HFFc6 (cell line): ENCODE measurements around the gene KCNMA1. TPM values are rescaled to one million over a fixed set of nuclear protein-coding genes. Genes with fewer than 3 reads are reported as not detected.

Experiments
- DNase-seq: peaks from one replicate; pipeline ENCODE4 v3.0.0-alpha.2; 2018
- H3K27ac Mint-ChIP-seq: 2 replicates; pipeline ENCODE4 v1.8.0; 2020; ENCODE audit warnings: mild to moderate bottlenecking, mixed read lengths
- H3K27me3 Mint-ChIP-seq: 2 replicates; pipeline ENCODE4 v1.8.0; 2021; ENCODE audit warnings: mild to moderate bottlenecking, moderate library complexity, mixed read lengths; ENCODE audit not compliant: insufficient read depth
- H3K36me3 Mint-ChIP-seq: 2 replicates; pipeline ENCODE4 v1.8.0; 2021; ENCODE audit warnings: low read depth, mixed read lengths
- H3K4me1 Mint-ChIP-seq: 2 replicates; pipeline ENCODE4 v1.8.0; 2020; ENCODE audit warnings: low read depth, mixed read lengths
- H3K4me3 Mint-ChIP-seq: 2 replicates; pipeline ENCODE4 v1.8.0; 2020; ENCODE audit warnings: mild to moderate bottlenecking, moderate library complexity, mixed read lengths
- H3K9me3 Mint-ChIP-seq: 2 replicates; pipeline ENCODE4 v1.8.0; 2020; ENCODE audit warnings: mild to moderate bottlenecking, mixed read lengths
- CTCF ChIP-seq: fragments of 200-600 bp; sonication (generic); IDR thresholded peaks from 2 replicates; pipeline ENCODE4 v1.5.0; 2021; ENCODE audit warnings: antibody characterized with exemption, mild to moderate bottlenecking
- total RNA-seq, 6 experiments: library from RNA; stranded (reverse); fragmentation: NEBNext Ultra II Directional; extraction: Animal tissue kit (Norgen Biotek cat#: 25700); gene quantifications; 2 replicates in 1 of 6; 3 replicates in 5 of 6; pipeline ENCODE4 v1.2.3, GENCODE V29; 2021

KCNMA1 gene
- total RNA-seq, 6 experiments from 2014 or later = 87.1 to 191 (median 93.5) TPM

DNA sequence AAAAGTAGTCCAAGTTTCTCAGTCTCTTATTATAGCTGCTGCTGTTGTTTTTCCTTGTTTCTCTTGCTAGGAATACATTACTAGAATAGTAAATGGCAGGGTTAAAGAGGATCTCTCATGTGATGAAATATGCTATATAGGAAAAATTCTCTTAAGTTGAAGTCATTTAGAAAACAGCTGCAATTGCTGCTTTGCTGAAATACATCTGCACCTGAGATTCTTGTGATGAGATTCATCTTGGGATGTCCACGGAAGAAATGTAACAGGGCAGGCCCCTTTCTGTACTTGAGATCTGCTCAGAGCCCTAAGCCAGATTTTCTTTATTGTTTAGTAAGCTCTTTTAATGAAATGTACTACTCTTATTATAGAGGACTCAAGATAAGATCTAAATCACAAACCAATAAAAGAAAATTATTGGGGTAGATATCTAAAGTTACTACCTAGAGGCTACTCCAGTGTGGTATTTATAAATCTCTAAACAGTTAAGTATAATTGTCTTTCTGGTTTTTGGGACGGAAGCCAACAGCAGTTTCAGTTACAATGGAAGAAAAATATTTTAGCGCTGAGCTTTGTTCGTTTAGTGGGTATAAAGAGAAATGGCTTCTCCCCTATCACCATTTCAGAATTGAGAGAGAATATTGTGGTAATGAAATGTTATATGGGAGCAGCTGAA is 701.5 kb downstream of the KCNMA1 start:
- no peak overlapping the region for H3K4me3 Mint-ChIP-seq
- no peak for DNase-seq
- H3K4me1 Mint-ChIP-seq = no peaks in the 10 kb centered on the region
- no peaks in the 10 kb centered on the region; the same call in 1 of the 2 replicates for H3K27me3 Mint-ChIP-seq
- no peak overlapping the region for H3K27ac Mint-ChIP-seq
- H3K9me3 Mint-ChIP-seq = no peaks in the 10 kb centered on the region
- peaks cover 17% of the 10 kb centered on the region for H3K36me3 Mint-ChIP-seq
- TF ChIP-seq CTCF = no peak

DNA sequence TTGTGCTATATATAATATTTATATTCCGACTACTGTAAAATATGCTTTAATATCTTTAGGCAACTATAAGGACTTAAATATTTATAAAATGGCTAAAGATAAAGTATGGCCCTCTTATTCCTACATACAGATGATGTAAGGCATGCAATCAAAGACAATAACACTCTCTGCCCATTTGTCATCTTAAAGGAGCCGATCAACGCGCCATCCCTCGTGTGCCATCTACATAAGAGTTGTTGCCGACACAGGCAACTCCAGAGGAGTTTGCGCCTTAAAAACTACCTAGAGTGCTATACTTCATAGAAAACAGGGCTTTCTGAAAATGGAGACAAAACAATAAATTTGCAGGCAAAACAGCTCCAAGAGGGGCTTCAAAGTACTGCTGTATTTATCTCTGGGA is 709.0 kb downstream of the KCNMA1 start:
- H3K27me3 Mint-ChIP-seq = no peaks in the 10 kb centered on the region

DNA sequence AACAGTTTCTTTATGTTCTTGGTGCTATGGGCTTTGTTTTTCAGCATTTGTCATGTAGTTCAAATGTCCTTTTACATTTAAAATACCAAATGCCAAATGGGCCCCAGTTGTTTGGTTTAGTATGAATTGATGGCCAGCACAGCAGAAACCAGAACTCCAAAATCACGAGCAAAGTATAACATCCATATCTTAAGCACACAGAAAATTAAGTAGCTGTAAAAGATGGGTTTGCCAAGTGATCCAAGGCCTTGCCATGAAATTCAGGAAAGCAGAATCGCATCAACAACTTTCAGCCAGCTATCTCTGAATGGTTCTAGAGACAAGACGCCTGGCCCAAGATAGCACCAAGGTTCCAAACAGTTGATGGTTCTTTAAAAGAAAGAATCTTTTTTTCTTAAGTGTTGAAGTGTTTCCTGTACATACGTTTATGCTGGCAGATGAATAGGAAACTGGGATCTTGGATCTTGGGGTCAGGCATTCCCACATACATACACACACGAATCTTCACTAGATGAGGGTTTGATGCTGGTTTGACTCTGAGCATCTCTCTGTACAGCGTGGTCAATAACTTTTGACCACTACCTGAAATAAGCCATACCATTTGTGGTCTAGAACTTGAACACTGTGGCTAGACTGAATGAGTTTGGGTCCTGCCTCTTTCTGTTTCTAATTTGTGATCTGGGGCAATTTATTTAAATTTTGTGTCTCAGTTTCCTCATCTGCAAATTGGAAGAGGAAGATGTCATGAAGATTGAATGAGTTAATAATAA is 711.8 kb downstream of the KCNMA1 start:
- Mint-ChIP-seq H3K36me3 (peaks cover 2% of the 10 kb centered on the region; the same call in 1 of the 2 replicates), H3K4me3 (no peak overlapping the region)
- TF ChIP-seq CTCF = no peak

More for the DNA sequence above, 709.0 kb downstream of the KCNMA1 start:
- H3K4me3 Mint-ChIP-seq = no peak overlapping the region
- H3K9me3 Mint-ChIP-seq = no peaks in the 10 kb centered on the region
- no peak overlapping the region for H3K27ac Mint-ChIP-seq
- peaks cover 6% of the 10 kb centered on the region; the same call in 1 of the 2 replicates for H3K36me3 Mint-ChIP-seq
- no peaks in the 10 kb centered on the region for H3K4me1 Mint-ChIP-seq
- no peak for TF ChIP-seq CTCF
- no peak for DNase-seq

DNA sequence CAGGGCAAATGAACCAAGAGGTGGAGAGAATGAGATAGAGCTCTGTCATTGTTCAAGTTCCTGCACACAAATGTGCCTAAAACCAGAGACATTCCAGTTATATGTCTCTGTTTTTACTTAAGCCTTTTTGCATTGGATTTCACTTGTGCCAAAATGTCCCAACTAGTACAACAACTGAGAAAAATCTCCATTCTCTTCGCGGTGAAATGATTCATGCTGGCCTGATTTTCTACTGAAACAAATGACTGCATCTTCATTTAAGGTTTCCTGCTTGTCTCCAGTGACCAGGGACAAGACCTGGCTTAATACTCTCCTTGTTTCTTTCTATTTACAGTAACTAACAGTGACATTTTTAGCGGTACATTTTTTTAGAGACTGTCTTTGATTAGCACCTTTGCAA is 714.9 kb downstream of the KCNMA1 start:
- Mint-ChIP-seq H3K27me3 (no peaks in the 10 kb centered on the region), H3K9me3 (no peaks in the 10 kb centered on the region), H3K4me3 (no peak overlapping the region), H3K27ac (no peak overlapping the region), H3K4me1 (peaks cover 17% of the 10 kb centered on the region), H3K36me3 (no peaks in the 10 kb centered on the region; the same call in 1 of the 2 replicates)
- no peak for DNase-seq
- TF ChIP-seq CTCF = no peak

More for the DNA sequence above, 711.8 kb downstream of the KCNMA1 start:
- no peaks in the 10 kb centered on the region for H3K9me3 Mint-ChIP-seq
- no peaks in the 10 kb centered on the region for H3K27me3 Mint-ChIP-seq
- no peak overlapping the region for H3K27ac Mint-ChIP-seq
- no peak for DNase-seq
- H3K4me1 Mint-ChIP-seq = peaks cover 8% of the 10 kb centered on the region; the same call in 1 of the 2 replicates

DNA sequence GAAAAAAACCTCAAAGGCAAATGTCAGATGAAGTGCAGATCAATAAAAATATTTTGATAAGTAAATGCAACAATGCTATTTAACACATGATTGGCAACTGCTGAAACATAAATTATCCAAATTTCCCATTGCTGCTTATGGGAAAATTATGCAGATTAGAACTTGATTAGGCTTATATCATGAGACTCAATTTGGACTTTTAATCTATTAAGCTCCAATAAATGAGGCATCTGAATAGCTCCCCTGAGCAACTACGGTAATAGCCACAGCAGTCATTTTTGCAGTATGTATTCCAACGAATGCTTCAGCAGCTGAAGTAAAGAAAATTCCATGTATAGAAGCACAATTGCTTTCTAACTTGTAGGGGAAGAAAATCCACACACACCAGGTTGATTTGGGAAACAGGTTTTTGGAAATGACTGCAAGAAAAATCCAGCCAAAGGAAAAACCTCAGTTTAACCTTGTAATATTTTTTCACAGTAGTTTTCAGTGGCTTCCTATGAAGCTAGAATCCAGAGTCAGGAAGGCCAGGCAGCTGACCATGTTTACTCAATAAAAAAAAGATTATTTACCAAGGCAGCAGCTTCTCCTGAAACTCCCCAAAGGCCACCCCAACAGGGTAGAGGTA is 716.1 kb downstream of the KCNMA1 start:
- no peak for DNase-seq
- TF ChIP-seq CTCF = no peak
- no peaks in the 10 kb centered on the region for H3K9me3 Mint-ChIP-seq

More for the DNA sequence above, 716.1 kb downstream of the KCNMA1 start:
- no peak overlapping the region for H3K4me3 Mint-ChIP-seq
- H3K27ac Mint-ChIP-seq = no peak overlapping the region
- no peaks in the 10 kb centered on the region for H3K27me3 Mint-ChIP-seq
- peaks cover 23% of the 10 kb centered on the region for H3K4me1 Mint-ChIP-seq
- no peaks in the 10 kb centered on the region; the same call in 1 of the 2 replicates for H3K36me3 Mint-ChIP-seq
